Measurements from ENCODE around the gene FLT3. TPM values are rescaled to one million over a fixed set of nuclear protein-coding genes. Genes with fewer than 3 reads are reported as not detected.
"Not testable (repeated sequence)": the region's sequence is repeated elsewhere in the genome, so short reads cannot be mapped to it uniquely, and the experiment has no call there.

The FLT3 gene
- total RNA-seq, 3 donors from 2014 or later: 0.98 to 1.4 (median 1.3) TPM

GRCh38 chr13:28014301-28014700 is 86.1 kb downstream of the FLT3 start:
- TF ChIP-seq CTCF (IDR thresholded peaks at IDR 0.05): no peak
- no peak for TF ChIP-seq POLR2A (IDR thresholded peaks at IDR 0.05)
- no peak for TF ChIP-seq POLR2AphosphoS5 (IDR thresholded peaks at IDR 0.05)

GRCh38 chr13:28013482-28013881 is 86.9 kb downstream of the FLT3 start:
- no peaks in the 10 kb centered on the region for H3K4me1 ChIP-seq
- TF ChIP-seq CTCF (IDR thresholded peaks at IDR 0.05) (no peak), POLR2A (IDR thresholded peaks at IDR 0.05) (no peak), POLR2AphosphoS5 (IDR thresholded peaks at IDR 0.05) (no peak)
- peaks cover 0 to 5% of the 10 kb centered on the region in 2 donors for H3K27me3 ChIP-seq
- no peak for DNase-seq (ENCODE audit: low spot score in 2 of 2)
- intact Hi-C loops (cut with DNase I; ENCODE audit: low total_unique reads): no loop called here
- H3K27ac ChIP-seq: no peak overlapping the region
- H3K36me3 ChIP-seq: no peaks in the 10 kb centered on the region
- H3K9me3 ChIP-seq: no peaks in the 10 kb centered on the region
- H3K4me3 ChIP-seq: no peak overlapping the region

More at GRCh38 chr13:28014301-28014700, 86.1 kb downstream of the FLT3 start:
- Histone ChIP-seq H3K4me1 (no peaks in the 10 kb centered on the region), H3K27ac (no peak overlapping the region), H3K27me3 (peaks cover 0 to 5% of the 10 kb centered on the region in 2 donors), H3K4me3 (no peak overlapping the region), H3K36me3 (no peaks in the 10 kb centered on the region), H3K9me3 (no peaks in the 10 kb centered on the region)
- no peak for DNase-seq (ENCODE audit: low spot score in 2 of 2)
- intact Hi-C loops (cut with DNase I; ENCODE audit: low total_unique reads): no loop called here

GRCh38 chr13:28012896-28013295 is 87.5 kb downstream of the FLT3 start:
- H3K9me3 ChIP-seq: no peaks in the 10 kb centered on the region
- H3K36me3 ChIP-seq: no peaks in the 10 kb centered on the region
- H3K4me1 ChIP-seq: no peaks in the 10 kb centered on the region
- H3K27me3 ChIP-seq: peaks cover 0 to 5% of the 10 kb centered on the region in 2 donors
- no peak overlapping the region for H3K4me3 ChIP-seq
- DNase-seq (ENCODE audit: low spot score in 2 of 2): no peak
- intact Hi-C loops (cut with DNase I; ENCODE audit: low total_unique reads): no loop called here
- H3K27ac ChIP-seq: no peak overlapping the region
- TF ChIP-seq CTCF (IDR thresholded peaks at IDR 0.05) (no peak), POLR2A (IDR thresholded peaks at IDR 0.05) (no peak), POLR2AphosphoS5 (IDR thresholded peaks at IDR 0.05) (no peak)

- no peaks in the 10 kb centered on the region for H3K4me1 ChIP-seq
- H3K36me3 ChIP-seq: no peaks in the 10 kb centered on the region
- no peaks in the 10 kb centered on the region for H3K9me3 ChIP-seq
- DNase-seq (ENCODE audit: low spot score in 2 of 2): no peak
- H3K4me3 ChIP-seq: no peak overlapping the region
- no peak overlapping the region for H3K27ac ChIP-seq
- peaks cover 0 to 5% of the 10 kb centered on the region in 2 donors for H3K27me3 ChIP-seq
- TF ChIP-seq POLR2A (IDR thresholded peaks at IDR 0.05) (no peak), POLR2AphosphoS5 (IDR thresholded peaks at IDR 0.05) (no peak), CTCF (IDR thresholded peaks at IDR 0.05) (no peak)
- intact Hi-C loops (cut with DNase I; ENCODE audit: low total_unique reads): no loop called here
Measured at GRCh38 chr13:28012383-28012782, 88.0 kb downstream of the FLT3 start.

GRCh38 chr13:28010046-28010445 is 90.3 kb downstream of the FLT3 start:
- no peak overlapping the region for H3K27ac ChIP-seq
- TF ChIP-seq CTCF (IDR thresholded peaks at IDR 0.05) (no peak), POLR2A (IDR thresholded peaks at IDR 0.05) (no peak), POLR2AphosphoS5 (IDR thresholded peaks at IDR 0.05) (no peak)
- no peak overlapping the region for H3K4me3 ChIP-seq
- no peaks in the 10 kb centered on the region for H3K4me1 ChIP-seq
- intact Hi-C loops (cut with DNase I; ENCODE audit: low total_unique reads): no loop called here
- H3K36me3 ChIP-seq: no peaks in the 10 kb centered on the region
- H3K9me3 ChIP-seq: no peaks in the 10 kb centered on the region
- DNase-seq (ENCODE audit: low spot score in 2 of 2): no peak
- peaks cover 0 to 5% of the 10 kb centered on the region in 2 donors for H3K27me3 ChIP-seq

GRCh38 chr13:28005016-28005415 is 95.4 kb downstream of the FLT3 start:
- H3K27ac ChIP-seq; H3K36me3 ChIP-seq; H3K4me3 ChIP-seq; H3K9me3 ChIP-seq; H3K4me1 ChIP-seq; intact Hi-C loops (cut with DNase I; ENCODE audit: low total_unique reads); DNase-seq (ENCODE audit: low spot score in 2 of 2); H3K27me3 ChIP-seq: not testable (repeated sequence)
